ENCODE data around the gene MYO7B.
A peak's percentile ranks its signal among the peaks of the same experiment; 100 is the strongest.

- TF ChIP-seq CTCF (IDR thresholded peaks at IDR 0.05; ENCODE audit: borderline replicate concordance, extremely low read depth, low read length, poor library complexity, severe bottlenecking): peak; percentile 36
- no peak for TF ChIP-seq EZH2 (IDR thresholded peaks at IDR 0.05; ENCODE audit: borderline replicate concordance, low read depth, low read length, severe bottlenecking)
Observed at GRCh38 chr2:127641846-127642507, 106.5 kb downstream of the MYO7B start.
